ENCODE data around the gene GALNT15.
A peak's percentile ranks its signal among the peaks of the same experiment; 100 is the strongest.

Gene GALNT15

DNA sequence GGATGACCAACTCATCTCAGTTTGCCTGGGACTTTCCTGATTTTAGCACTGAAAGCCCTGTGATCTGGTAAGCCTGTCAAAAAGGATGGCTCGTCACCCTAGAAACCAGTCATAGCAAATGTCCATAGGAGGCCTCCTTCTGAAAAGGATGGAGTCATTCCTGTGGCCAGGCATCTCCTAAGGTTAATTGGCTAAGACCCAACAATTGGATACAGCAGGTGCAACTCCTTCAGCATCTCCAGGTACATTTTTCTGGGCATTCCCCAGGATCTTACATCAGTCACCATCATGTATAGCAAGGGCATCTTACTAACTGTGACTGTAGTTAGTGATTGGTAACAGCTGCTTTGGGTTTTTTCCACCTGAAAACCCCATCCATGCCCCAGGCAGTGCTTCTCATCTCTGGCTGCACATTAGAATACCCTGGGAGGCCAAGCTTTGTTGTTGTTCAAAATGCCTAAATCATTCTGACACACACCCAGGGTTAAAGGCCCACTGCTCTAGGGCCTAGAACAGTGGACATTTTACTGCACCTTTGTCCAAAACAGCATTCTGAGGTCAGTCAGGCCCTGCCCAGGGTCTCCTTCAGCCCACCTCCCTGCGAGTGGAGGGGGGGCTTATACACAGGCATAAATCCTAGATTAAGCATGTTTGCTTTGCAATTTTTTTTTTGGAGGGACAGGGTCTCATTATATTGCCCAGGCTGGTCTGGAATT lies 28.3 kb upstream of the GALNT15 start:
- Histone ChIP-seq H3K27me3 (no peaks in the 10 kb centered on the region), H3K4me1 (peaks cover 0 to 12% (median 5%) of the 10 kb centered on the region in 4 donors), H3K4me3 (no peak overlapping the region), H3K27ac (no peak overlapping the region), H3K9me3 (no peaks in the 10 kb centered on the region), H3K36me3 (no peaks in the 10 kb centered on the region)
- DNase-seq, result no peak
- intact Hi-C loops (cut with DNase I; ENCODE audit: low total_unique reads), result no loop called here
- TF ChIP-seq, protein P1, sequence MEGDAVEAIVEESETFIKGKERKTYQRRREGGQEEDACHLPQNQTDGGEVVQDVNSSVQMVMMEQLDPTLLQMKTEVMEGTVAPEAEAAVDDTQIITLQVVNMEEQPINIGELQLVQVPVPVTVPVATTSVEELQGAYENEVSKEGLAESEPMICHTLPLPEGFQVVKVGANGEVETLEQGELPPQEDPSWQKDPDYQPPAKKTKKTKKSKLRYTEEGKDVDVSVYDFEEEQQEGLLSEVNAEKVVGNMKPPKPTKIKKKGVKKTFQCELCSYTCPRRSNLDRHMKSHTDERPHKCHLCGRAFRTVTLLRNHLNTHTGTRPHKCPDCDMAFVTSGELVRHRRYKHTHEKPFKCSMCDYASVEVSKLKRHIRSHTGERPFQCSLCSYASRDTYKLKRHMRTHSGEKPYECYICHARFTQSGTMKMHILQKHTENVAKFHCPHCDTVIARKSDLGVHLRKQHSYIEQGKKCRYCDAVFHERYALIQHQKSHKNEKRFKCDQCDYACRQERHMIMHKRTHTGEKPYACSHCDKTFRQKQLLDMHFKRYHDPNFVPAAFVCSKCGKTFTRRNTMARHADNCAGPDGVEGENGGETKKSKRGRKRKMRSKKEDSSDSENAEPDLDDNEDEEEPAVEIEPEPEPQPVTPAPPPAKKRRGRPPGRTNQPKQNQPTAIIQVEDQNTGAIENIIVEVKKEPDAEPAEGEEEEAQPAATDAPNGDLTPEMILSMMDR (IDR thresholded peaks at IDR 0.05), result no peak

DNA sequence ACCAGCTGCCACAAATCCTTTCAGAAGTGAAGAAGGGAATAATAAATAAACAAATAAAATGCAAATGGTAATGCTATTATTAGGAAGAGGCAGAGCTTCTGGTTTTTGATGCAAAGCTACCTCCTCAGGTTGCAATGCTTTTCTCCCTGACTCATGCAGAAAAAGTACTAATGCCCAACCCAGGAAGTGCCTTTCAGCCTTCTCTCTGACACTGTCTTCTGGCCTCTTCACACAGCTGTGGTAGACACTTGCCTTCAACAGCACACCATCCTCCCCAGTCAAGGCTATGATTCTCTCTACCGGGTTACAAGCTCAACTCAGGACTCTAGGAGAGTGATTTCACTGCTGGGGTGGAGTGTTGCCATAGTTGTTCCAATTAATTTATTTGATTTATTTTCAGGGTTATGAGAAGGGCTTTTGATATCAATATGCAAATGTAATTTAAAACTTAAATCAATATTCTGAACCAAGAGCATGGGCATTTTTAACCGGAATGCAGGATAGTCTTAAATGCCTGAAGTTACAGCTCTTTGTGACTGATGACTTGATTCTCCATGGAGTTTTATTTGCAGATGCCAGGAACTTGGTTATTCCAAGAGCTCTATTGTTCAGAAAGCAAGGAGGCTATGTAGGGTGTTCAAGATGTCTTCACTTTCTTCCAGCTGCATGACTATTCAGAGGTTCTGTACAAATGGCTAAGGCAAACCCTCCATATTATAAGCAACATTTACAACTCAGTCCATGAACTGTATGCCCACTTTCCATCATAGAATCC lies 27.1 kb upstream of the GALNT15 start:
- intact Hi-C loops (cut with DNase I; ENCODE audit: low total_unique reads), result no loop called here
- no peak overlapping the region for H3K4me3 ChIP-seq
- H3K27ac ChIP-seq, result peak overlapping the region in 1 of 2 donors; percentile 48
- peaks cover 0 to 10% (median 4%) of the 10 kb centered on the region in 4 donors for H3K4me1 ChIP-seq
- TF ChIP-seq, protein P1 (IDR thresholded peaks at IDR 0.05), result no peak
- no peaks in the 10 kb centered on the region for H3K36me3 ChIP-seq
- DNase-seq, result no peak
- no peaks in the 10 kb centered on the region for H3K27me3 ChIP-seq
- H3K9me3 ChIP-seq, result no peaks in the 10 kb centered on the region

DNA sequence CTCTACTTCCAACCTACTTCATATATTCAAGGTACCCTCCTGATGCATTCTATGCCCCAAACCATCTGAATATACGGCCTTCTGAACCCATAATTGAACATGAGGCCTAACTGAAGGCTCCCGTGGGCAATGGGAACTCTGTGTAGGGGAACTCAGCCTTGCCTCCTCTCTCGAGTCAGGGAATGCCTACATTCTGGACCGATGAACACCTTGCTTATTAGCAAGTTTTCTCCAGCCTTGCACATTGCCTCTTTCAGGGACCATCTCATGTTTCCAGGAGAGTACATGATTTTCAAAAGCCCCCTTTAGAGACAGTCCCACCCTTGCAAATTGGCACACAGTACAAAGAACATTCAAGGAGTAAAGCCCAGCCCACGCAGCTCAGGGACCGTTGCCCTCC lies 26.3 kb upstream of the GALNT15 start:
- DNase-seq, result no peak
- intact Hi-C loops (cut with DNase I; ENCODE audit: low total_unique reads), result no loop called here
- TF ChIP-seq, protein P1 (IDR thresholded peaks at IDR 0.05), result no peak
- no peak overlapping the region for H3K4me3 ChIP-seq
- H3K27ac ChIP-seq, result peak overlapping the region; percentile 36 to 48
- H3K4me1 ChIP-seq, result peaks cover 0 to 10% (median 4%) of the 10 kb centered on the region in 4 donors
- H3K9me3 ChIP-seq, result no peaks in the 10 kb centered on the region
- H3K36me3 ChIP-seq, result no peaks in the 10 kb centered on the region
- no peaks in the 10 kb centered on the region for H3K27me3 ChIP-seq

DNA sequence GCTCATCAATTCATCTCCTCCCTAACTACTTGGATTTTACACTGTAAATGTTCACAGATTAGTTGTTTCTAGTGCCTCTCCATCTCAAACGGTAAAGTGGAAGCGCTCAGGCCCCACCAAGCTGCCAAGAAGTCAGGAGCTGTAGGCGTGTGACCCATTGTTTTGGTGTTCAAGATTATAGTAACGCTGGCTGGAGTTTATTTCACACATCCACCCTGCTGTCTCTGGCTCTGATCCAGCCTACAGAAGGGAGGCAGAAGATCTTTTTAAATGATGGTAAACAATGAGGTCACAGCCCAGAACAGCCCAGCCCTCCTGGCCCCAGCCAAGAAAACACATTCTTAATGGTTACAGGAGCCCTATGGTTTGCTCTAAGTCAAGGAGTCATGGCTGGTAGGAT lies 25.7 kb upstream of the GALNT15 start:
- peak; percentile 90 to 96 for DNase-seq
- Histone ChIP-seq H3K27ac (peak overlapping the region; percentile 43 to 48), H3K4me3 (no peak overlapping the region), H3K4me1 (peaks cover 0 to 10% (median 4%) of the 10 kb centered on the region in 4 donors), H3K27me3 (no peaks in the 10 kb centered on the region), H3K9me3 (no peaks in the 10 kb centered on the region), H3K36me3 (no peaks in the 10 kb centered on the region)
- TF ChIP-seq, protein P1 (IDR thresholded peaks at IDR 0.05), result no peak
- intact Hi-C loops (cut with DNase I; ENCODE audit: low total_unique reads), result no loop called here

DNA sequence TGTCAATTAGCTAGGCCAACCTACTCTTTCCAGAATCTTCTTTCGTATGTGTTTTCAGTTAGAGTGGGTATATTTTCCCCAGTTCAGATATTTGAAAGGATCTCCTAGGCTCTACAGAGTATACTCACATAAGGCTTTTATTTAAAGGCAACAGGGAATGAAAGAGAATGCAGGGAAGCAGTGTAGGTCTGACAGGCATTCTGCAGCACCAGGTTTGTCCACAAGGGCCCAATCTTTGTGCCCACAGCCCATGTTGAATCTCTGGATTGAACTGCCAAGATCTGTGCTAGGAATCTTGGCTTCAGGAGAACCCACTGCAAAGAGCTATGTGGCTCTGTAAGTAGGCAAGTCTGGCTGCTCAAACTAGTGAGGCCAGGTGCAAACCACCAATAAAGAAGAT lies 24.2 kb upstream of the GALNT15 start:
- Histone ChIP-seq H3K27me3 (no peaks in the 10 kb centered on the region), H3K36me3 (no peaks in the 10 kb centered on the region), H3K4me3 (no peak overlapping the region), H3K27ac (peak overlapping the region; percentile 31 to 52), H3K4me1 (peaks cover 0 to 6% (median 0%) of the 10 kb centered on the region in 4 donors), H3K9me3 (no peaks in the 10 kb centered on the region)
- intact Hi-C loops (cut with DNase I; ENCODE audit: low total_unique reads), result no loop called here
- TF ChIP-seq, protein P1 (IDR thresholded peaks at IDR 0.05), result no peak
- DNase-seq, result no peak
